Activated naive CD8-positive, alpha-beta T cell (primary cell): ENCODE data around the gene FSTL4.

Experiments
- H3K27ac Mint-ChIP-seq: one replicate; pipeline ENCODE4 v1.8.0; 2021; ENCODE audit warnings: mixed read lengths
- H3K27me3 Mint-ChIP-seq: one replicate; pipeline ENCODE4 v1.8.0; 2021; ENCODE audit warnings: mixed read lengths
- H3K36me3 Mint-ChIP-seq: one replicate; pipeline ENCODE4 v1.8.0; 2021; ENCODE audit warnings: mixed read lengths
- H3K4me1 Mint-ChIP-seq: one replicate; pipeline ENCODE4 v1.8.0; 2021; ENCODE audit warnings: low read depth, mixed read lengths
- H3K4me3 Mint-ChIP-seq: one replicate; pipeline ENCODE4 v1.8.0; 2021; ENCODE audit warnings: mild to moderate bottlenecking, mixed read lengths
- H3K9me3 Mint-ChIP-seq: one replicate; pipeline ENCODE4 v1.8.0; 2021; ENCODE audit warnings: low read depth, mixed read lengths

Gene FSTL4

DNA sequence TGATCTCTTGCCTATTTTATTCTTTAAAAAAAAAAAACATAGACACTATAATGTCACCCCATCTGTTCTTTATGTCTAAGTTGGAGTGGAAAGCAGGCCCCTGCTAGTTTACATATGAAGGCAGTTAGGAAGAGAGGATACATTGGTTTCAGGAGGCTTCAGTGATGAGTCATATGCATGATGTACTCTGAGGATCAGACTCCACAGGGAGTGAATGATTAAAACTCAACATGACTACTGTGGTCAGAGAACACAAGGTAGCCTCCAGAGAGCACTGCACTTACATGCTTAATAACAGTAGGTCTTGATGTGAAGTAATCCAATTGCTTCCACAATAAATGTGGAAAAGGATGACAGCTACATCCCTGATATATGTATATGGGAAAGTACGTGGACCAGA lies 22.7 kb upstream of the FSTL4 start:
- Mint-ChIP-seq H3K27ac (no peak overlapping the region), H3K4me1 (no peaks in the 10 kb centered on the region), H3K4me3 (no peak overlapping the region), H3K27me3 (peaks cover 11% of the 10 kb centered on the region), H3K9me3 (peaks cover 8% of the 10 kb centered on the region), H3K36me3 (peaks cover 3% of the 10 kb centered on the region)

DNA sequence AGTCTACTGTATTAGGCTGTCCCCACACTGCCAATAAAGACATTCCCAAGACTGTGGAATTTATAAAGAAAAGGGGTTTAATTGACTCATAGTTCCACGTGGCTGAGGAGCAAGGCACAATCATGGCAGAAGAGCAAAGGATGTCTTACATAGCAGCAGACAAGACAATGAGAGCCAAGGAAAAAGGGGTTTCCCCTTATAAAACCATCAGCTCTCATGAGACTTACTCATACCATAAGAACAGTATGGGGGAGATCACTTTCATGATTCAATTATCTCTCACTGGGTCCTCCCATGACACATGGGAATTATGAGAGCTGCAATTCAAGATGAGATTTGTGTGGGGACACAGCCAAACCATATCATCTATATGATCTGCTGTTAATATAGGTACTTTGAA lies 14.8 kb upstream of the FSTL4 start:
- Mint-ChIP-seq H3K27ac (no peak overlapping the region), H3K27me3 (peaks cover 32% of the 10 kb centered on the region), H3K9me3 (peaks cover 10% of the 10 kb centered on the region), H3K4me1 (peaks cover 7% of the 10 kb centered on the region), H3K4me3 (no peak overlapping the region), H3K36me3 (peaks cover 4% of the 10 kb centered on the region)

DNA sequence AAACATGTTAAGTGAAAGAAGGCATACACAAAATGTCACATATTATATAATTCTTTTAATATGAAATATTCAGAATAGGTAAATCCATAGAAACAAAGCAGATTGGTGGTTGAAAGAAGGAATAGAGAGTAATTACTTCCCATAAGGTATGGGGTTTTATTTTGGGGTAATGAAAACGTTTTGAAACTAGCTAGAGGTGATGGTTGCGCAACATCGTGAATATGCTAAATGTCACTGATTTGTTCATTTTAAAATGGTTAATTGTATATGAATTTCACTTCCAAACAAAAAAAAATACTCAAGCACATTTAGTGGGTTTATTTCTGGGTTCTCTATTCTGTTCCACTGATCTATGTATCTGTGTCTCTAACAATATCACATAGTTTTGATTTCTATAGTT lies 12.0 kb upstream of the FSTL4 start:
- no peak overlapping the region for H3K4me3 Mint-ChIP-seq

DNA sequence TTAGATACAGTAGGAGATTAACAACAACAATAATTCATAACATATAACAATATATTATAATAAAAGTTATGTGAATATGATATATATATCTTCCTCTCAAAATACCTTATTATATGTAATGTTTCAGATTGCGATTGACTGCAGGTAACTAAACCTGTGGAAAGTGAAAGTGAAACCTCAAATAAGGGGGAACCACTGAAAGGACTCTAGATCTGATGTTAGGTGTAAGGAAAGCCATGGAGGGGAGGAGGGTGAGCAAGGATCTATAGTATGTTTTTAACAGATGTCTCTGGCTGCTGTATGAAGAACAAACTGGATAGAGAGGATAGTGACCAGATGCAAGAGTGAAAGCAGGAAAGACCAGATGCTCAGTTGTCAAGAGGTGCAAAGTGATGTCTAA lies 5.8 kb upstream of the FSTL4 start:
- Mint-ChIP-seq H3K4me1 (peaks cover 11% of the 10 kb centered on the region), H3K27ac (no peak overlapping the region), H3K9me3 (peaks cover 3% of the 10 kb centered on the region), H3K27me3 (peaks cover 35% of the 10 kb centered on the region), H3K36me3 (peaks cover 3% of the 10 kb centered on the region), H3K4me3 (peak overlapping the region; percentile 5)

More for the DNA sequence above, 12.0 kb upstream of the FSTL4 start:
- peaks cover 30% of the 10 kb centered on the region for H3K27me3 Mint-ChIP-seq
- peaks cover 2% of the 10 kb centered on the region for H3K36me3 Mint-ChIP-seq
- peaks cover 7% of the 10 kb centered on the region for H3K4me1 Mint-ChIP-seq
- H3K9me3 Mint-ChIP-seq, result peaks cover 10% of the 10 kb centered on the region
- no peak overlapping the region for H3K27ac Mint-ChIP-seq

DNA sequence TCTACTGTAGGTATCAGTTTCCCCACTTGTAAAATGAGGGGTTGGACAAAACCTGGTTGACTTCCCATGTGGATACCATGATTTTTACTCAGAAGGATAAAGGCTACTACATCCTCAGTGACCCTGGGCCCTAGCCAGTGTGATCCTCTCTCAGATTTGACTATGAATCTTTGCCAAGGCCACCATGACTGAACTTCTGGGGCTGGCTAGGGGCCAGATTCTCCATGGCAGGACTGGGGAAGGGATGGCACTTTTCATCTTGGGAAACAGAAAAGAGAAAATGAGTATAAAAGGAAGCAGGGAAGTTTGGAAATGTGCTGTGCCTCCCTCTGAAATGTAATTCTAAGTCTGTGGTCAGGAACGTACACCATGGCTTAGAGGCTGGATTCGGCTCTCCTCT lies 1.4 kb upstream of the FSTL4 start:
- peak overlapping the region; percentile 87 for H3K4me3 Mint-ChIP-seq
- H3K4me1 Mint-ChIP-seq, result peaks cover 19% of the 10 kb centered on the region
- H3K27ac Mint-ChIP-seq, result no peak overlapping the region
- H3K9me3 Mint-ChIP-seq, result no peaks in the 10 kb centered on the region
- peaks cover 37% of the 10 kb centered on the region for H3K27me3 Mint-ChIP-seq
- peaks cover under 1% of the 10 kb centered on the region for H3K36me3 Mint-ChIP-seq

DNA sequence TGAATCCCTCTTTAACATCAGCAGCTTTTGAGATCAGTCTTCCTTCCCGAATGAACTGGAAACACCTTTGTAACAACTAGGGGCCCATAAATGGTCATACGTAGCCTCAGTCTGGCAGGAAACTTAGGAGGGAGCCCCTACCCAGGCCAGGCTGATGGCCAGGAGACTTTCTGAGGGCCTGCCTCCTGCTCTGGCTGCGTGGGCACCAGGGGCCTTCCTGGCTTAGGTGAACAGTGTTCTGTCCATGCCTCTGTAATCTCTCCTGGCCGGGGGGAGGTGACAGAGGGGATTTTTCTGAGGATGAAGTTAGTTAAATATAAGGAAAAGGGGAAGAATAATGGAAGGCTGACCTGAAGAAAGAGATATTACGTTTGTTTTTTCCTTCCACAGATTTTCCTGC lies 843 bp upstream of the FSTL4 start:
- H3K9me3 Mint-ChIP-seq, result no peaks in the 10 kb centered on the region
- no peaks in the 10 kb centered on the region for H3K36me3 Mint-ChIP-seq
- peaks cover 41% of the 10 kb centered on the region for H3K27me3 Mint-ChIP-seq
- H3K4me3 Mint-ChIP-seq, result peak overlapping the region; percentile 87
- H3K27ac Mint-ChIP-seq, result peak overlapping the region; percentile 23
- peaks cover 16% of the 10 kb centered on the region for H3K4me1 Mint-ChIP-seq

DNA sequence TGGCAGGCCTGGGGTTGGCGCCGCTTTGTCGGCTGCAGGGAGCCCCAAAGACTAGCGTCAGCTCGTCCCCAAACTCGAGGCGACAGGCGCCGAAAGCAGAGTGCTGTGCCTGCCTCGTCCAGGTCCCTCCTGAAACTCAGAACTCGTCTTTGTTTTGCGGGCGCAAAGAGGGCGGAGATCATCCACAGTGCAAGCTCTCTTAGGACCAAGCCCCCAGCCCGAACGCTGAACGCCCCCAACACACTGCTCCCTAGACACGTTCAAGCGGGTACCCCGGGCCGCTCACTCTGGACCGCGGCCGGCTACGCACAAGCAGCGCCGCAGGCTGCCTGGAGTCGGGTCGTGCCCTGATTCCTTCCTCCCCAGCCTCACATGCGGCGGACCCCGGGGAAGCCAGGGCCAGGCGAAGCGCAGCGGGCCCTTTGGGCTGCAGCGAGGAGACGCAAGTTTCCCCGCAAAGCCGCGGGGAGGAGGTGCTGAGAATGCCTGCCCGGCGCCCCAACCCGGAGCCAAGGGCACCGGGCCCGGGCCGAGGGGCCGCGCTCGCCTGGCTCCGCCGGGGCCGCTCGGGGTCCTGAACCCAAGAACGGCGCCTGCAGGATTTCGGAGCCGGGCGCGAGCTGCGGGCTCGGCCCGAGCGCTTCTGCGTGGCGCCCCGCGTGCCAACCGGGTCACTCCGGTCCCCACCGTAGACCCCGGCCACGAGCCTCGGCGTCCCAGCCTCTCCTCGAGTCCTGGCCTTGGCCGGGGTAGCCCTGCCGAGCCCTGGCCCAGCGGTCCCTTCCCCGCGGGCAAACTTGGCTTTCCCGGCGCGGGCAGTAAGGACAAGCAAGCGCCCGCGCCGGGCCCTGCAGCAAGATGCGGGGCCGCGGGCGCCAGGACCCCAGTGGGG lies 738 bp downstream of the FSTL4 start:
- Mint-ChIP-seq H3K27me3 (peaks cover 44% of the 10 kb centered on the region), H3K27ac (no peak overlapping the region), H3K9me3 (no peaks in the 10 kb centered on the region), H3K36me3 (no peaks in the 10 kb centered on the region), H3K4me3 (peak overlapping the region; percentile 70), H3K4me1 (peaks cover 10% of the 10 kb centered on the region)

DNA sequence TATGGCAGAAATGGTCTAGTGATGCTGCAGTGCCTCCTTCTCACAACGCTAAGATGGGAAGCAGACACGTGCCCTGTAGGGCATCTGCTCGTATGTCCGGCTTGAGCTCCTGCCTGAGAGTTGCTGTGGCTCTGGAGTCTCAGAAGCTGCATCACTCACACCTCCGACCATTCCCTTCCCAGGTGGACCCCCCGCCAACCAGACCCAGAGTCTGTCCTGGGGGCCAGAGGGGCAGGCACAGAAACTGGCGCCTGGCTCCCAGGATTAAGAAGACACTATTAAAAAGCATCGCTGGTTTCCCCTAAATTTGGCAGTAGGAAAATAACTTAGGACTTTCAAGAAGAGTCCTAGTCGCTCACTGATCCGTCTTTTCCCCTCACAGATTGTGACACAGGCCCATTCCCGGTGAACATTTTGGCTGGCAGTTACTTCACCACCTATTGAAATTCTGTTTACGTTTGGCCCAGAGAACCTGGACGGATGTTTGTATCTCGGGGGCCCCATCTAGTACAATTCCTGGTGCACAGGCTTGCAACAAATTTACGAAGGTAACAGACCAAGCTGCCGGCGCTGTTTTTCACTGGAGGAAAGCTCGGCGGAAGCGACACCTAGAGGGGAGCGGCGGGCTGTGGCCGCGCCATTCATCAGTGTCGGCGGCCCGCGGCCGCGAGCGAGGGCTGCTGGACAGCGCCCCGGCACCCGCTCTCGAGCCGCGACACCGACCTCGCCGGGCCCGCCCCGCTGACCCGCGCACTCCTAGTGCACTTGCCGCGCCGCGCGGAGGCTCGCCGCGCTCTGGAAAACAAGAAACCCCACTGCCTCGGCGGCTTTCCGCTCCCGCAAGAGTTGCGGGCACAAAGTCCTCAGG lies 1.6 kb downstream of the FSTL4 start:
- H3K36me3 Mint-ChIP-seq, result no peaks in the 10 kb centered on the region
- H3K9me3 Mint-ChIP-seq, result no peaks in the 10 kb centered on the region
- H3K27me3 Mint-ChIP-seq, result peaks cover 44% of the 10 kb centered on the region
- H3K4me3 Mint-ChIP-seq, result peak overlapping the region; percentile 70
- H3K4me1 Mint-ChIP-seq, result peaks cover 10% of the 10 kb centered on the region
- no peak overlapping the region for H3K27ac Mint-ChIP-seq

DNA sequence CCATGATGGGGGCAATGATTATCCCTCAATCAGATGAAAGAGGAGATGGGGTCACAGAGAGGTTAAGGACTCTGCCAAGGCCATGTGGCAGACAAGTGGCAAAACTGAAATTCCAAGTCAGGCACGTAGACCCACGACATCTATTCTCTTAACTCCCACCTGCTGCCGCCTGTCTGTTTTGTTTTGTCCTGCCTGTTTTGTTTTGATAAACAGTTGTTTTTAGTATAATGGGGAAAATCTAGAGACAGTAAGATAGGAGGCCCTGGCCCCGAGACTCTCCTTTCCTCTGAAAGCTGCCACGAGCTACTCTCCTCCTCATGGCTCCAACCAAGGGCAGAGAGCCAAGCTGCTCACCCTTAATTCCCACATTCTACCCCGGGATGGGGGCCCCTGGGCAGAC lies 4.9 kb downstream of the FSTL4 start:
- Mint-ChIP-seq H3K36me3 (no peaks in the 10 kb centered on the region), H3K27ac (no peak overlapping the region), H3K4me3 (no peak overlapping the region), H3K27me3 (peaks cover 23% of the 10 kb centered on the region), H3K4me1 (peaks cover 5% of the 10 kb centered on the region), H3K9me3 (no peaks in the 10 kb centered on the region)

DNA sequence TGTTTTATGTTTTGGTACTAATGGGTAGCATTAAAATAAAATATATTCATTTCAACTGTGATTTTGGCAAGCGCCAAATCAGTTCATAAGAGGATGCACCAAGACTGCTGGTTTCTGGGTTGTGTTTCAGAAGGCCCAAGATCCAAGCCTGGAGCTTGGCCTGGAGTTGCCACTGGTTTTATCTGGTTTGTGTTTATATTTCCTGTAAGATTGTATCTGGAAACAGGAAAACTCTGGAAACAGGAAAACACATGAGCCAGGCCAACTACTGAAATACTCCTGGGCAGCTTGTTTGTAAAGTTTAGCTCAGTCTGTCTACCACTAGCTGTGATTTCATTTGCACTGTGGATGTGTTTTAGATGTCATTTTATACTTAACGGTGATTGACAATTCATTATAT lies 5.5 kb downstream of the FSTL4 start:
- Mint-ChIP-seq H3K27ac (no peak overlapping the region), H3K4me3 (no peak overlapping the region), H3K27me3 (peaks cover 23% of the 10 kb centered on the region), H3K36me3 (no peaks in the 10 kb centered on the region), H3K9me3 (no peaks in the 10 kb centered on the region), H3K4me1 (peaks cover 5% of the 10 kb centered on the region)

DNA sequence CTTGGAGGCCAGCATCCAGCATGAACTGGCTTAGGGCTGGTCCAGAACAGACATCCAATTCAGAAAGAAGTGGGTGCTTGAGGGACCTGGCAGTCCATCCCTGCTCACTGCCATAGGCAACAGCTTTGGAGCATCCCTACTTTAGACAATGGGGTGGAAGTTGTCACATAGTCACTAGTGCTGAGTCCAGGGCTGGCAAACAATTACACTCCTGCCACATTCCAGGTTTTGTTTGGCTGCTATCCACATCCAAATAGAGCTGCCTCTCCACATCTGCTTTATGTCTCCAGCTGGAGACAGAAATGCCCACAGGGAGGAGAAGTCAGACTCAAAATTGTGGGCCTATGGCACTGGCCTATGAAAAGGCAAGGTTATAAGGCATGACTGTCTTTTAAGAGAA lies 7.0 kb downstream of the FSTL4 start:
- H3K4me1 Mint-ChIP-seq, result no peaks in the 10 kb centered on the region
- H3K27me3 Mint-ChIP-seq, result peaks cover 17% of the 10 kb centered on the region
- no peak overlapping the region for H3K27ac Mint-ChIP-seq
- no peak overlapping the region for H3K4me3 Mint-ChIP-seq
- no peaks in the 10 kb centered on the region for H3K36me3 Mint-ChIP-seq
- no peaks in the 10 kb centered on the region for H3K9me3 Mint-ChIP-seq

DNA sequence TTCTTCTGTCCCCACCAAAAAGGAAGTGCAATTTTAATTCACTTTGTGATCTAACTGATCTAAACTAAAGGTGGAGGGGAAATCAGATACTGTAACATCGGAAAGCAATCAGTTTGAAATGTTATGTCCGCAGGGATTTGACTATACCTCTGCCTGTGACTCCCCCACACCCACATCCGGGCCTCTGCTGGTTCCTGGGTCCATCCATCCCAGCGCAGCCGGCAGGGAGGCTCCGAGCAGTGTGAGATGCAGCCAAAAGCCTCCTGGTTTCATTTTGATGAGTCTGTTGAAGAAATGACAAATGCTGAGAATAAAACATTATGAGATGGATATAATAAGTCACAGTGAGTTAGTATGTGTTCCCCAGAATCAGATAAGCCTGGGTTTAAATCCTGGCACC lies 8.6 kb downstream of the FSTL4 start:
- no peak overlapping the region for H3K4me3 Mint-ChIP-seq
- H3K27ac Mint-ChIP-seq, result no peak overlapping the region
- peaks cover 7% of the 10 kb centered on the region for H3K27me3 Mint-ChIP-seq
- H3K4me1 Mint-ChIP-seq, result no peaks in the 10 kb centered on the region
- H3K36me3 Mint-ChIP-seq, result no peaks in the 10 kb centered on the region
- H3K9me3 Mint-ChIP-seq, result no peaks in the 10 kb centered on the region

DNA sequence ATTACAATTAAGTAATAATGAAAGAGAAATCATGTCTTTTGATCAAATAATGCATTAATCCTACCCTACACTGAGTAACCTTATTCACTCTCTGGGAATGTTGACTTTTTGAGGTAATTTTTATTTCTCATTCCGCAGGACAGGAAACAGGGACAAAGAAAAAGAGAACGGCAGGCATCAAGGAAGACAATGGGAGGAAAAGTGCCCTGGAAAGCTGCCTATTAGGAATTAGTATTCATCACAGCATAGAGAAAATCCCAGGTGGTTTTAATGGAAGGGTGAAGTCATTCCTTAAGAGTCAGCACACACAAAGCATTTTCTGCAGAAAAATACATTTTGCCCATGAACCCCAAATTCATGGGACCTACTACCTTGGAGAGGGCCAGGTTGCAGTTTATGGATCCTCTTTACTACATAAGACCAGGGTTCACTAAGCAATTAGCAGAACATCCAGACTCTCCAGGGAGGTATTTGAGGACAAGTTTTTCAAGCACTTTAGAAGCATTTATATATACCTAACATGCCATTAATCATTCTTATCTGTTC lies 9.4 kb downstream of the FSTL4 start:
- H3K4me1 Mint-ChIP-seq, result no peaks in the 10 kb centered on the region
- no peaks in the 10 kb centered on the region for H3K9me3 Mint-ChIP-seq
- no peak overlapping the region for H3K27ac Mint-ChIP-seq
- no peaks in the 10 kb centered on the region for H3K36me3 Mint-ChIP-seq
- peaks cover 2% of the 10 kb centered on the region for H3K27me3 Mint-ChIP-seq
- H3K4me3 Mint-ChIP-seq, result no peak overlapping the region

DNA sequence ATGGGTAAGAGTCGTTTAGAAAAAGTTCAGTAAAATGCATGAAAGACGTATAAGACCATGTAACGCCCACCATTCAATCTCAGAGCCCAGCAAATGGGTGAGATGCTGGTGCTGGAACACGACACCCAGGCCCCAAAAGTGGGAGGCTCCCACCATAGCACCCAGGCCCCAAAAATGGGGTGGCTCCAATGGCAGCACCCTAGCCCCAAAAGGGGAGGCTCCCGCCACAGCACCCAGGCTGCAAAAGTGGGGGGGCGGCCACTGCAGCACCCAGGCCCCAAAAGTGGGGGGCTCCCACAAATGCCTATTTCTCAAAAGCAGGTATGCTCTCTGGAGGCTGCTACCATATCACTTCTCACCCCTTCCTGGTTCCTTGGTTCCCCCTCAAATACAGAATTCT lies 12.7 kb downstream of the FSTL4 start:
- H3K27ac Mint-ChIP-seq, result no peak overlapping the region
- H3K36me3 Mint-ChIP-seq, result no peaks in the 10 kb centered on the region
- no peaks in the 10 kb centered on the region for H3K27me3 Mint-ChIP-seq
- H3K4me1 Mint-ChIP-seq, result no peaks in the 10 kb centered on the region
- H3K9me3 Mint-ChIP-seq, result no peaks in the 10 kb centered on the region
- H3K4me3 Mint-ChIP-seq, result no peak overlapping the region

DNA sequence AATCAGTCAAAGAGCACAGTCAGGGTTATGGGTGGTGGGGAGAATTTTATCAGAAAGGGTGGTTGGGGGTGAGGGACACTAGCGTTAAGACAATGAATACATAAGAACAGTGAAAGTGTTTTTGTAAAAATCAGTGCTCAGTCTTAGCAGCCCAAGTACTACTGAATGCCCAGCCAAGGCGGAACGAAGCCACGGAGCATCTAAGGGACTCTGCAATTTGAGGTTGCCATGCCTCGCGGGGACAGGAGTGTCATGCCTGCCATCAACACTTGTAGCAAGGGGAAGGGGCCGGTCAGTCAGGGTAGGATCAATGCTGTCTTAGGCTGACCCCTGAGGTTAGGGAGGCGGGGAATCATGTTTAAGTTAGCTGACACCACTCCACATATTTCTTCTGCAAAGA lies 13.3 kb downstream of the FSTL4 start:
- Mint-ChIP-seq H3K27ac (no peak overlapping the region), H3K36me3 (no peaks in the 10 kb centered on the region), H3K27me3 (no peaks in the 10 kb centered on the region), H3K4me1 (no peaks in the 10 kb centered on the region), H3K9me3 (no peaks in the 10 kb centered on the region), H3K4me3 (no peak overlapping the region)
